Measurements from ENCODE around the gene RRAGD.
A peak's percentile ranks its signal among the peaks of the same experiment; 100 is the strongest.

RRAGD gene

GRCh38 chr6:89375427-89376267 lies 36.4 kb downstream of the RRAGD start:
- peak; percentile 54 to 63 for DNase-seq

GRCh38 chr6:89372506-89372901 lies 39.6 kb downstream of the RRAGD start:
- DNase-seq, result no peak

DNA sequence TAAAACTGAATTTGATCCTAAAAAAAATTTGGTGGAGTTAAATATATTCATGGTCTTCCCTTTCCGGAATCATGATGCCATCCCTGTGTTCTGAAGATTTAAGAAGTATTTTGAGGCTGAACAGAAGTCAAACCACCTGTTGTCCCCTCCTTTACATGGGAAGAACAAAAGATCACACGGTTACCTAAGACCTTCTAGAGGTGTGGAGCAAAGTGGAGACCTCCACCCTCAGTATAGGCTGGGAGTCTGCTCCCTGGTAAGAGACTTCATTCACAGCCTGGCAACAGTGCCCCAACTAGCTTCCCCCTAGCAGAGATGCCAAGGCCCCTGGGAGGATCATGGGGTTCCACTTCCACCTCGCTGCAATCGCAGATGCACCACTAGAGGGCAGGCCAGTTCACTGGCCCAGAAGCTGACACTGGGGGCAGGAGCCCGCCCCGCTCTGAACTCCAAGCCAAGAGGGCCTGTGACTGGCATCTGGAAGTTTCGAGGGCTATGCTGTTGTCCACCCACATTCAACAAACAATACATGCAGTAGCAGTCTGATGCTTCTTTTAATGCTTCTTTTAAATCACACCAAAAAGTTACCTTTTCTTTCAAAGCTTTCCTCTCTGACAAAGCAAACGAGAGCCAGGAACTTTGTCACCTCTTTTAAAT lies 40.1 kb downstream of the RRAGD start:
- DNase-seq, result peak; percentile 85 to 87

- no peak for DNase-seq
Observed at GRCh38 chr6:89368999-89369398, 43.1 kb downstream of the RRAGD start.

- DNase-seq, result peak; percentile 69 to 74
Observed at GRCh38 chr6:89368107-89368506, 44.0 kb downstream of the RRAGD start.

DNA sequence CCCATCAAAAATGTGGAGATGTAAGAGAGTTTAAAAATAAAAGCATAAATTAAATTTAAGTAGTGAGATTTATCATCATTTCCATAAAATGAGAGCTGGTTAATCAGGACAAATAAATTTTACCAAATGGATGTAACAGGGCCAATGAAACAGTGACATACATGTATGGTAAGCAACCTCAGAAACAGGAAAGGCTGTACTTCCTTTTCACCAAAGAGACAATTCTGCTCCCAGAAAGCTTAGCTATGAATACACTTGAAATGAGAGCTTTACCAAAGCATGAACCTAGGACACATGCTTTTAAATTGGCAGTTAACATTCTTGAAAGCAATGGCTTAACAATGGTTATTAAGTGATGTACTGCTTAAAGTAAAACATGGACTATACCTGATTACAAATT lies 47.5 kb downstream of the RRAGD start:
- no peak for DNase-seq

DNA sequence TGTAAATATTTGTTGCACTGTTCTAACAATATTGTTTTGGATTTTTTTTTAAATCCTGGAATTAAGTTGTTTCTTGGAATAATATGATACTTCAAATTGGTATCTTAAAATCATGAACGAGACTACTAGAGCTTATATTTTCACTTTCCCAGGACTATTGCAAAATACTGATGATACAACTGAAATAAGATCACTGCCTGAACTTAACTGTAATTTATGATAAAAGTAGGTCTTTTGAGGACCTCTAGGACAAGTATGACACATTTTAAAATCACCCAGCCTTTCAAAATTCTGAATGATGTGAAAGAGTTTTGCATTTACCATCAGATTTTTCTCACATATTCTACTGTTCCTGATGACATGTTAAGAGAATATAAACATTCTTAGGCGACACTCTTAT lies 50.9 kb downstream of the RRAGD start:
- no peak for DNase-seq

DNA sequence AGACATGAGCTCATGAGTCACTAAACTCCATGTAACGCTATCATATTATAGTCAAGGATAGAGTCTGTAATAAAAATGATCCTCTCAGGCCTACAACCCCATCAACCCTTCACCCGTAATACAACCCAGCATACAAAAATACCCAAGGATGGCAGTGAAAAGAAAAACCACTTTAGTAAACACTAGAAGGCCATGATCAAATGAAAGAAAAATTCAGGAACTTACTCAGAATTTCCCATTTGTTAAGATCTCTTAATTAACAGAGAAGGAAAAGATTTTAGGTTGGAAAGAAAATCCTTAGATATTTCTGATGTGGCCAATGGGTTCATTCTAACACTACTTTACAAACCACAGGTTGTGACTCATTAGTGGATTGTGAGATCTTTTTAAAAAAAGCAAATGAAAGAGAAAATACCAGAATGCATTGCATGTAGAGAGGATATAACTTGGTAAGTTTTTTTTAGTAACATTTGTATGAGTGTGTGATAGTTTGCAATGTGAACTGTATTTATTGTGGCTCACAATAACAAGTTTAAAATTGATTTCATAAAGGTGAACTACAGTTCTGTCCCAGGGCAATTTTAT lies 51.6 kb downstream of the RRAGD start:
- DNase-seq, result no peak

- no peak for DNase-seq
Observed at GRCh38 chr6:89359561-89359960, 52.5 kb downstream of the RRAGD start.

GRCh38 chr6:89357390-89357789 lies 54.7 kb downstream of the RRAGD start:
- DNase-seq, result no peak

DNA sequence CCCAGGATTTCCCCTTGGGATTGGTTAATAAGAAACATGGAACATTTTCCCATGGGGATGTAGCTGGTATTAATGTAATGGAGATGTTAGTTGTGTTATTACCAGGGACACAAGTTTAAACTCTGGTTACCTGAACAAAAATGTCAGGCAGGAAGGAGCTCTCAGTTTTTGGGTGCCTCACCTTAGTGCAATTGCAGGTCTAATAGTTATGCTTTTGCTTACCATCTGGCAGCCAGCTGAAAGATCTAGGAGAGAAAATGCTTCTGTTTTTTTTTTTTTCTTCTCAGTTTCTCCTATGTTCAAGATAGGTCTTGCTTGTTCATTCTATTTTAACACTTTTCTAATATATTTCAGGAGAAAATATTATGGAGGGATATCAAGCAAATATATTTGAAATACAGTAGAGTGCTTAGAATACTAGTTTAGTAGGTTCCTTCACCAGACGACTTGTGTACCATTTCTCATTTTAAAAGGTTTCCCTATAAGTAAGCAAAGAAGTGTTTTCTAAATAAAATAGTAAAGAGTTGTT lies 55.4 kb downstream of the RRAGD start:
- DNase-seq, result no peak

DNA sequence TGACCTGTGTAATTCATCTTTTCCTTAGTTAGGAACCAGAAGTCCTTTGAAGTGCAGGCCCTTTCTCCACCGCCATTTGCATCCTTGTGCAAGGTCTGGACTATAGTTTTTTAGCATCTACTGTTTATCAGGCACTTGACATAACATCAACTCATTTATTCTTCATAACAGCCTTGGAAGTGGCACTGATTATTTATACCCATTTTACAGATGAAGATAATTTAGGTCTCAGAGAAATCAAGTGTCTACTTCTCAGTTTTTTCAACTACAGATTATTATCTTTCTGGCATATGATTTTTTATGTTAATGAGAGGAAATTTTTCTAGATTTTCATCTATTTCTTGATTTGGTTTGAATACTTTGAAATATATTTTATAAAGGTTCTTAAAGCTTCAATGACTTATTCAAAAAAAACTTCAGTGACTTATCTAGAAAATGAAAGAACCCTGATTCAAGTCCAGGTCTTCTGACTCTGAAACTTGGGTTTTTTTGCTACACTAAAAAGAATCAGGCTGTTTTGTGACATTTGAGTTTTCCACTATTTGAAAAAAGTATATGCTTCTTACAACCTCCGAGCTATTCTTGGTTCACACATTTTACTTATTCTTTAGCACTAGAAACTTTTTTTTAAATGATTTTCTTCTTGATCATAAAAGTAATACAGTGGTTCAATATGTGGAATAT lies 56.4 kb downstream of the RRAGD start:
- no peak for DNase-seq

GRCh38 chr6:89353702-89354392 lies 58.2 kb downstream of the RRAGD start:
- no peak for DNase-seq

DNA sequence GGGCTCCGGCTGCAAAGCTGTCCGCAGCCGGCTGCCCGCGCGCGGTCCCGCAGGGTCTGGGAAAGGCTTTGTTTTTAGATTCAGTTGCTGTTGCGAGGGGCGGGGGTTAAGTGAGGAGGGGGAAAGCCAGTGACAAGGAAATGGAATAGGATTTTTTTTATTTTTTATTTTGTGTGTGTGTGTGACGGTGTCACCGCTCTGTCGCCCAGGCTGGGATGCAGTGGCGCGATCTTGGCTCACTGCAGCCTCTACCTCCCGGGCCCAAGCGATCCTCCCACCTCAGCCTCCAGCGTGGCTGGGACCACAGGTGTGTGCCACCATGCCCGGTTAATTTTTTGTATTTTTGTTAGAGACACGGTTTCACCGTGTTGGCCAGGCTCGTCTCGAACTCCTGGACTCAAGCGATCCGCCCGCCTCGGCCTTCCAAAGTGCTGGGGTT lies 58.9 kb downstream of the RRAGD start:
- DNase-seq, result no peak

- DNase-seq, result peak; percentile 82 to 86
Observed at GRCh38 chr6:89352278-89353117, 59.6 kb downstream of the RRAGD start, which contains the start of gene UBE2J1. UBE2J1 (minus strand) TSS chr6:89352722; CDS start chr6:89352569, 153 bp downstream.

DNA sequence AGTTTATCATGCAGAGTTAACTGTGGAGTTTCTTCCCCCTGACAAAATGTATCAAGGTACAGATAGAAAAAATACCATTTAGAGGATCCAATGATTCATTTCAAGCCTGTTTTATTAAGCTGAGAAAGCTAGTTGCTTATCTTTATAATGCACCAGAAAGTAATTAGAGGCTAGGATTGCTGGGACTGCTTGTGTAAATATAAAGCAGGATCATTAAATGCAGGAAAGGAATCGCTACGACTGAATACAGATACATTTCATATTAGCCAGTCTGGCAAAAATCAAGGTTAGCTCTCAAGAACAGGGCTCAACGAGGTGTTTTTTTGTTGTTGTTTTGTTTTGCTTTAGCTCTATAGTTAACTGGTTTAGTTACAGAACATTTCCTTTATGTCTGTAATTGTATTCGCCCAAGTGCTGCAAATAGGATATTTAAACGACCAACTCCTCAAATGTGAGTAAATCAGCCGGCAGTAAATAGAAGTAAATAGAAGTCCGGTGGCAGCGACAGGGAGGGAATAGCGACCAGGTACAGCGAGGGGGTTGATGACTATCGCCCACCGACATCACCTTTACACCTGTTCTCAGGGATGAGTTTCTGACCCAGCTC lies 60.3 kb downstream of the RRAGD start:
- DNase-seq, result no peak

DNA sequence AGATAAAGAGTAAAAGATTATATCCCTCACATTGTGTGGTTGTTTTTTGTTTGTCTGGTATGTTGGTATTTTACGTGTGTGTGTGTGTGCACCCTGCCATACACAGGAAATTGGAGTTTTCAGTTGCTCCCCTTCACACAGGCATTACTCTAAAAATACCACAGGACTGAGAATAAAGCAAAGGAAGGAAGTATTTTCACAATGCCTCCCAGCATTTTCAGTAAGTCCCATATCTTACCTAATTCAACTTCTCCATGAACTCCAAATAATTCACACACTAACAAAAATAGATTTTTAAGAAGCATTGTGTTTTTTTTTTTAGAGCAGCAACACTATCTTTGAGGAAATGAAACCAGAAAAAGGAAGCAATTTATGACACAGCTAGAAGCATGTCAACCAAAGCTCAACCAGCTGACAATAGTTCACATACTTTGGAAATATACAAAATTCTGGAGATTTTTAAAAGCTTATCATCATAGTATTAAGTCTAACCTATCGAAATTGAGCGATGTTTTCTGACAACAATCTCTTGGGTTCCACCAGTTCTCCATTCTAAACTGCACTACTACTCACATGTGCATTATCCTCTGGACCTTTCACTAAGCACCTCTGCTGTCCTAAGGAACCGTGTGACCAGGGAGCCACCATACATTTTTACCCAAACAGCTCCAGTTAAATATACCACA lies 61.6 kb downstream of the RRAGD start:
- no peak for DNase-seq

- DNase-seq, result no peak
Observed at GRCh38 chr6:89348372-89348771, 63.7 kb downstream of the RRAGD start.

- DNase-seq, result no peak
Observed at GRCh38 chr6:89347825-89348224, 64.2 kb downstream of the RRAGD start.

DNA sequence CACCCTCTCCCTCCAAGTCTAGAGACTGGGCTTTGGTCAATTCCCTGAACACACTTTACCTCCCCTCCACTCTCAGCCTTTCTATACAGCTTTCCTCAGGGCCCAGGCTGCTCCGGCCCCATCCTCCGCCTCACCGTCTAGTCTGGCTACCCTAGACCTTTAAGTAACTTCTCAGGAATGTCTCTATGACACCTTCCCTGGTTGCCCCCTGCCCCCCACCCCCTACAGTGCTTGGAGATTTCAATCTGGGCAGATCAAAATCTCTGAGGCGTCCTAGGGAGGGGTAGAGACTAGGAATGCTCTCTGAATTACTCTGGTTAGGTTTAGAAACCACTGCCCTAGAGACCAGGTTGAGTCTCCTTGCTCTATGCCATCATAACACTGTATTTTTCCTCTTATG lies 65.6 kb downstream of the RRAGD start:
- no peak for DNase-seq

Measured in activated T-cell treated with anti-CD3 and anti-CD28 coated beads, Interleukin-2, amount 50 U/mL, for 48 hours (primary cell).